Lower leg skin (tissue), 3 donors: Measurements from ENCODE around the gene GPALPP1.

ENCODE experiments used
- POLR2A ChIP-seq, 2 donors: fragments of 450-650 bp; IDR thresholded peaks; one replicate each; pipeline ENCODE4 v1.6.1; 2016 to 2017; ENCODE audit warnings: antibody characterized with exemption in 2 of 2, mild to moderate bottlenecking in 1 of 2, moderate library complexity in 1 of 2
- TF ChIP-seq, protein P1 (sequence below), 3 donors: fragments of 450-650 bp; IDR thresholded peaks; one replicate each; pipeline ENCODE4 v1.5.1; 2016; ENCODE audit warnings: antibody characterized with exemption in 3 of 3, mild to moderate bottlenecking in 3 of 3, moderate library complexity in 2 of 3

DNA sequence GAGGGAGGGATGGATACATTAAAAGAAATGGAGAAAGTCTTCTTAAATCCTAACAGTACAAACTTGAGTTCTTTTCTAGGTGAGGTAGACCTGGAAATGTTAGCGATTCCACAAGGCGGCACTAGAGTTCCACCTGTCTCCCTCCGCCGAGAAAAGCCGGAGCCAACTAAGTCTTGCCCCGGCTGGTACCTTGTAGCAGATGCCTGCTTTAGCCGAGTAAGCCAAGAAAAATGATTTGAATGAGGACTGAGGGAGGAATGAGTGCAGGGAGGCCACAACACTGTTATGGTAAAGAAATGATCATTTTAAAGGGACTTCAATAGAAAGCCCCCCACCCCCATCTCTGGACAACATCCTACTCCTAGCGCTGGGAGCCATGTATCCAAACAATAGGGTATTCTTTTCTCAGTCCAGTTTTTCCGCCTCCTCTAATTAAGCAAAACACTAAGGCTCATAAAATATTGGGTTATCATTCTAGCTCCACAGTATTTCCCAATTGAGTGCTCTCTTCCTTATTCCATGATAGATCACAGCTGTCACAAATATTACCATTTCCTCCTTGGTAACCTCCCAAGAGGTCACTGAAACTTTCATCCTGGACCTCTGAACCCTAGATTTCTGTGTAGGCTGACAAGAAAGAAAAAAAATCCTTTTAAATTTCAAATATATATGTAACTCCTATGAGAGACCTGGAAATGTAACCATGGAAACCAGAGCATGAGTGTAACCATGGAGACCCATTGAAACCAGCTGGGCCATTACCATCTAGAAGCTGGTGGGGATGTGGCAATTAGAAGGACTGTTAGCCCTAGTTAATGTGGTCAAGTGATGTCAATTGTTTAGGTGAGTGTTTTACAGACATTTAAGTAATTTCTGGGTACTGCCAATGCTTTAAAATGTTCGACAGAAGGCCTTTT, 58.3 kb downstream of the GPALPP1 start:
- TF ChIP-seq POLR2A (IDR thresholded peaks at IDR 0.05) = no peak
- TF ChIP-seq, protein P1, sequence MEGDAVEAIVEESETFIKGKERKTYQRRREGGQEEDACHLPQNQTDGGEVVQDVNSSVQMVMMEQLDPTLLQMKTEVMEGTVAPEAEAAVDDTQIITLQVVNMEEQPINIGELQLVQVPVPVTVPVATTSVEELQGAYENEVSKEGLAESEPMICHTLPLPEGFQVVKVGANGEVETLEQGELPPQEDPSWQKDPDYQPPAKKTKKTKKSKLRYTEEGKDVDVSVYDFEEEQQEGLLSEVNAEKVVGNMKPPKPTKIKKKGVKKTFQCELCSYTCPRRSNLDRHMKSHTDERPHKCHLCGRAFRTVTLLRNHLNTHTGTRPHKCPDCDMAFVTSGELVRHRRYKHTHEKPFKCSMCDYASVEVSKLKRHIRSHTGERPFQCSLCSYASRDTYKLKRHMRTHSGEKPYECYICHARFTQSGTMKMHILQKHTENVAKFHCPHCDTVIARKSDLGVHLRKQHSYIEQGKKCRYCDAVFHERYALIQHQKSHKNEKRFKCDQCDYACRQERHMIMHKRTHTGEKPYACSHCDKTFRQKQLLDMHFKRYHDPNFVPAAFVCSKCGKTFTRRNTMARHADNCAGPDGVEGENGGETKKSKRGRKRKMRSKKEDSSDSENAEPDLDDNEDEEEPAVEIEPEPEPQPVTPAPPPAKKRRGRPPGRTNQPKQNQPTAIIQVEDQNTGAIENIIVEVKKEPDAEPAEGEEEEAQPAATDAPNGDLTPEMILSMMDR (IDR thresholded peaks at IDR 0.05) = peak in 1 of 3 donors; percentile 72
